Measurements from ENCODE around the gene PPM1N.

Gene PPM1N

GRCh38 chr19:45471111-45471930 lies 26.9 kb upstream of the PPM1N start:
- DNase-seq, result no peak

GRCh38 chr19:45471931-45472562 lies 26.2 kb upstream of the PPM1N start:
- DNase-seq, result no peak

- peak; percentile 64 for DNase-seq
Observed at GRCh38 chr19:45472563-45473366, 25.5 kb upstream of the PPM1N start.

GRCh38 chr19:45473367-45473681 lies 24.9 kb upstream of the PPM1N start:
- DNase-seq, result peak; percentile 52

GRCh38 chr19:45473682-45474605 lies 24.3 kb upstream of the PPM1N start:
- no peak for DNase-seq

GRCh38 chr19:45474606-45475521 lies 23.4 kb upstream of the PPM1N start:
- DNase-seq, result peak; percentile 52

- no peak for DNase-seq
Observed at GRCh38 chr19:45475537-45476291, 22.5 kb upstream of the PPM1N start.

GRCh38 chr19:45476304-45476703 lies 21.9 kb upstream of the PPM1N start:
- peak; percentile 37 for DNase-seq

GRCh38 chr19:45477186-45477585 lies 21.1 kb upstream of the PPM1N start:
- no peak for DNase-seq

GRCh38 chr19:45477713-45478453 lies 20.4 kb upstream of the PPM1N start:
- DNase-seq, result peak; percentile 92

- peak; percentile 98 for DNase-seq
Observed at GRCh38 chr19:45478454-45479238, 19.6 kb upstream of the PPM1N start.

- no peak for DNase-seq
Observed at GRCh38 chr19:45483033-45483432, 15.2 kb upstream of the PPM1N start.

GRCh38 chr19:45484273-45484945 lies 13.8 kb upstream of the PPM1N start:
- DNase-seq, result no peak

GRCh38 chr19:45485305-45486077 lies 12.8 kb upstream of the PPM1N start:
- DNase-seq, result peak; percentile 97

- no peak for DNase-seq
Observed at GRCh38 chr19:45488708-45489107, 9.5 kb upstream of the PPM1N start.

GRCh38 chr19:45489216-45489855 lies 8.9 kb upstream of the PPM1N start:
- no peak for DNase-seq

GRCh38 chr19:45492137-45492626 lies 6.1 kb upstream of the PPM1N start:
- no peak for DNase-seq

All from eye (tissue), 1 donor.